Measurements from ENCODE around the gene CBARP.

- TF ChIP-seq CTCF (IDR thresholded peaks at IDR 0.05) (no peak), POLR2A (IDR thresholded peaks at IDR 0.05) (no peak)
Measured at GRCh38 chr19:1270854-1271527, 33.2 kb upstream of the CBARP start.
